NCI-H2081 treated with DMSO at 0.1 percent for 48 hours (cell line): ENCODE measurements around the gene ZNF99.
"Not testable (repeated sequence)": the region's sequence is repeated elsewhere in the genome, so short reads cannot be mapped to it uniquely, and the experiment has no call there.

Experiments
- DNase-seq: peaks from one replicate; lab custom pipeline; 2025; lab: John Stamatoyannopoulos, UW

Gene ZNF99

GRCh38 chr19:22783651-22784410 is at the start of gene ZNF99:
TSS of gene ZNF99 (minus strand) at chr19:22784151. CDS start at chr19:22784016, 135 bp downstream.
- no peak for DNase-seq

GRCh38 chr19:22832031-22832762 is 48.2 kb upstream of the ZNF99 start, which contains the start of gene ZNF723:
TSS of gene ZNF723 (plus strand) at chr19:22832291. CDS start at chr19:22832380, 89 bp downstream.
- no peak for DNase-seq

GRCh38 chr19:22831211-22831610 is 47.3 kb upstream of the ZNF99 start:
- no peak for DNase-seq

GRCh38 chr19:22814124-22814523 is 30.2 kb upstream of the ZNF99 start:
- DNase-seq = no peak

- no peak for DNase-seq
Measured at GRCh38 chr19:22807061-22807835, 23.3 kb upstream of the ZNF99 start.

- no peak for DNase-seq
Measured at GRCh38 chr19:22806418-22806817, 22.5 kb upstream of the ZNF99 start.

GRCh38 chr19:22797040-22797439 is 13.1 kb upstream of the ZNF99 start:
- no peak for DNase-seq

GRCh38 chr19:22792863-22793262 is 8.9 kb upstream of the ZNF99 start:
- DNase-seq = not testable (repeated sequence)

GRCh38 chr19:22735911-22736645 is 47.9 kb downstream of the ZNF99 start:
- DNase-seq = no peak

- no peak for DNase-seq
Measured at GRCh38 chr19:22733691-22734090, 50.3 kb downstream of the ZNF99 start.

- DNase-seq = not testable (repeated sequence)
Measured at GRCh38 chr19:22728214-22728613, 55.7 kb downstream of the ZNF99 start.

GRCh38 chr19:22721533-22721932 is 62.4 kb downstream of the ZNF99 start:
- DNase-seq = not testable (repeated sequence)

- DNase-seq = no peak
Measured at GRCh38 chr19:22708983-22709382, 75.0 kb downstream of the ZNF99 start.

- not testable (repeated sequence) for DNase-seq
Measured at GRCh38 chr19:22703096-22703495, 80.9 kb downstream of the ZNF99 start.

GRCh38 chr19:22702661-22703060 is 81.3 kb downstream of the ZNF99 start:
- DNase-seq = not testable (repeated sequence)
